Keratinocyte (primary cell): ENCODE data around the gene AFAP1L1. TPM values are rescaled to one million over a fixed set of nuclear protein-coding genes. Genes with fewer than 3 reads are reported as not detected.

Source experiments
- DNase-seq: peaks from one replicate; pipeline ENCODE4 v3.0.0-alpha.2; 2011; ENCODE audit warnings: low read depth, missing footprints, low spot score
- FAIRE-seq: peaks from 2 replicates; lab custom pipeline; 2011; peaks lifted over from hg19 to GRCh38; lab: Jason Lieb, UNC
- H2AFZ ChIP-seq: 2 replicates; pipeline ENCODE4 v1.6.0; 2012; ENCODE audit warnings: low read length, control low read depth, inconsistent platforms; ENCODE audit not compliant: control insufficient read depth
- H3K27ac ChIP-seq: 2 replicates; pipeline ENCODE4 v1.5.1; 2011; ENCODE audit warnings: low read length; ENCODE audit not compliant: control insufficient read depth, insufficient read depth
- H3K27me3 ChIP-seq: 3 replicates; pipeline ENCODE4 v1.6.0; 2011; ENCODE audit warnings: low read length; ENCODE audit not compliant: control insufficient read depth, insufficient read depth; ENCODE audit errors: extremely low read depth
- H3K36me3 ChIP-seq, 2 experiments: 2 replicates in 1 of 2; 3 replicates in 1 of 2; pipeline ENCODE4 v1.5.1; 2011; ENCODE audit warnings: low read length in 2 of 2, mild to moderate bottlenecking in 1 of 2; ENCODE audit not compliant: control insufficient read depth in 2 of 2, insufficient read depth in 2 of 2; ENCODE audit errors: extremely low read depth in 1 of 2
- H3K4me1 ChIP-seq: 3 replicates; pipeline ENCODE4 v1.5.1; 2011; ENCODE audit warnings: low read length; ENCODE audit not compliant: control insufficient read depth, insufficient read depth; ENCODE audit errors: extremely low read depth
- H3K4me2 ChIP-seq: 3 replicates; pipeline ENCODE4 v1.6.0; 2011; ENCODE audit warnings: low read depth, low read length; ENCODE audit not compliant: control insufficient read depth, insufficient read depth; ENCODE audit errors: extremely low read depth
- H3K4me3 ChIP-seq, 3 experiments: fragments of 200-600 bp in 1 of 3; sonication (generic) in 1 of 3; 2 replicates in 2 of 3; 3 replicates in 1 of 3; pipeline ENCODE4 v1.5.1; 2011 to 2016; ENCODE audit warnings: low read length in 3 of 3, mild to moderate bottlenecking in 3 of 3, control low read depth in 2 of 3, inconsistent platforms in 1 of 3, low read depth in 1 of 3, mixed read lengths in 1 of 3, mixed run types in 1 of 3, moderate library complexity in 1 of 3; ENCODE audit not compliant: control insufficient read depth in 2 of 3, insufficient read depth in 2 of 3; ENCODE audit errors: extremely low read depth in 1 of 3
- H3K79me2 ChIP-seq: 2 replicates; pipeline ENCODE4 v1.6.0; 2012; ENCODE audit warnings: low read length; ENCODE audit not compliant: control insufficient read depth, insufficient read depth
- H3K9ac ChIP-seq: 3 replicates; pipeline ENCODE4 v1.6.0; 2011; ENCODE audit warnings: low read length; ENCODE audit not compliant: control insufficient read depth, insufficient read depth; ENCODE audit errors: extremely low read depth
- H3K9me1 ChIP-seq: 3 replicates; pipeline ENCODE4 v1.6.0; 2011; ENCODE audit warnings: low read length; ENCODE audit not compliant: control insufficient read depth, insufficient read depth; ENCODE audit errors: extremely low read depth
- H3K9me3 ChIP-seq: 2 replicates; pipeline ENCODE4 v1.5.1; 2012; ENCODE audit warnings: low read depth, low read length; ENCODE audit not compliant: control insufficient read depth
- H4K20me1 ChIP-seq: 3 replicates; pipeline ENCODE4 v1.6.0; 2011; ENCODE audit warnings: low read length; ENCODE audit not compliant: control insufficient read depth, insufficient read depth; ENCODE audit errors: extremely low read depth
- CTCF ChIP-seq, 3 experiments: IDR thresholded peaks in 1 of 3; conservative IDR thresholded peaks in 1 of 3; optimal IDR thresholded peaks in 1 of 3; 2 replicates in 2 of 3; 3 replicates in 1 of 3; pipeline versions ENCODE3 to v1.5.1; 2011; ENCODE audit warnings: low read length in 3 of 3, mild to moderate bottlenecking in 3 of 3, moderate library complexity in 2 of 3, control low read depth in 1 of 3, inconsistent platforms in 1 of 3; ENCODE audit not compliant: insufficient read depth in 2 of 3; ENCODE audit errors: extremely low read depth in 1 of 3
- EZH2 ChIP-seq: IDR thresholded peaks from one replicate; pipeline ENCODE4 v1.6.1; 2012; ENCODE audit warnings: inconsistent platforms, mild to moderate bottlenecking, low read length, moderate library complexity
- dilution Hi-C: fragments of 300-500 bp; cut with MboI; formaldehyde crosslinking; loops from one replicate; pipeline ENCODE4 v1.7.0; 2020; ENCODE audit warnings: low sequenced_read_pairs; ENCODE audit not compliant: extremely low pct_ligation_motif_present
- polyA plus RNA-seq, 5 experiments: library from polyadenylated mRNA; depleted of rRNA in 3 of 5; stranded (reverse) in 3 of 5; stranded (forward) in 1 of 5; unstranded in 1 of 5; fragments of >200 nt; gene quantifications; 1 replicate in 1 of 5; 2 replicates in 3 of 5; 3 replicates in 1 of 5; pipeline versions ENCODE4 v1.2.1 to v1.2.3, GENCODE V29; 2011 to 2012; ENCODE audit warnings: missing spikeins in 2 of 5, low read depth in 1 of 5, low replicate concordance in 1 of 5

Gene AFAP1L1
- polyA plus RNA-seq, 1 donor (not counting 4 experiments of a cell fraction or from before 2014, with no cell fraction given), result 4.6 TPM

- H3K4me1 ChIP-seq, result peaks cover 19% of the 10 kb centered on the region
- H2AFZ ChIP-seq, result no peak overlapping the region
- no peaks in the 10 kb centered on the region for H3K27me3 ChIP-seq
- H3K36me3 ChIP-seq, result no peaks in the 10 kb centered on the region
- no peak for TF ChIP-seq EZH2
- TF ChIP-seq CTCF (optimal IDR thresholded peaks at IDR 0.05 in 1 of 3, IDR thresholded peaks at IDR 0.05 in 1 of 3, conservative IDR thresholded peaks at IDR 0.05 in 1 of 3; ENCODE audit: extremely low read depth in 1 of 3, insufficient read depth in 2 of 3, low read length in 3 of 3), result peak; percentile 65 to 82 (median 68)
- peak; percentile 70 for DNase-seq
- no peaks in the 10 kb centered on the region for H3K9me3 ChIP-seq
- H3K9ac ChIP-seq, result no peak overlapping the region
- FAIRE-seq, result peak; percentile 90
- H3K27ac ChIP-seq, result no peak overlapping the region
- peak overlapping the region; percentile 56 for H3K4me2 ChIP-seq
- H3K4me3 ChIP-seq, result no peak overlapping the region
- no peaks in the 10 kb centered on the region for H4K20me1 ChIP-seq
- dilution Hi-C loops, result no loop called here
- H3K9me1 ChIP-seq, result no peaks in the 10 kb centered on the region
- no peaks in the 10 kb centered on the region for H3K79me2 ChIP-seq
These were observed 42.9 kb upstream of the AFAP1L1 start for GRCh38 chr5:149228618-149229297.

GRCh38 chr5:149229298-149229937 is 42.2 kb upstream of the AFAP1L1 start:
- Histone ChIP-seq H3K4me1 (peaks cover 19% of the 10 kb centered on the region), H3K9me3 (no peaks in the 10 kb centered on the region), H3K79me2 (no peaks in the 10 kb centered on the region), H3K9ac (no peak overlapping the region), H3K4me2 (no peak overlapping the region), H2AFZ (no peak overlapping the region), H3K4me3 (no peak overlapping the region), H3K36me3 (no peaks in the 10 kb centered on the region), H3K27ac (no peak overlapping the region), H4K20me1 (no peaks in the 10 kb centered on the region), H3K27me3 (no peaks in the 10 kb centered on the region), H3K9me1 (no peaks in the 10 kb centered on the region)
- no peak for TF ChIP-seq CTCF (optimal IDR thresholded peaks at IDR 0.05 in 1 of 3, IDR thresholded peaks at IDR 0.05 in 1 of 3, conservative IDR thresholded peaks at IDR 0.05 in 1 of 3; ENCODE audit: extremely low read depth in 1 of 3, insufficient read depth in 2 of 3, low read length in 3 of 3)
- FAIRE-seq (no peak), DNase-seq (no peak)
- dilution Hi-C loops, result no loop called here
